Motor neuron (in vitro differentiated cells): Measurements from ENCODE around the gene KIT. TPM values are rescaled to one million over a fixed set of nuclear protein-coding genes. Genes with fewer than 3 reads are reported as not detected.

Experiments used
- ATAC-seq, 8 experiments: fragments of 200-7000 bp; cut with Tn5 transposase; replicated peaks in 6 of 8; 2 replicates each; pipeline ENCODE4 v1.8.0; 2021; ENCODE audit warnings: mild to moderate bottlenecking in 8 of 8, moderate library complexity in 8 of 8
- H3K27ac ChIP-seq, 2 donors: fragments of 250-450 bp; sonication (Bioruptor Pico); 2 replicates each; pipeline ENCODE4 v1.9.0; 2021; ENCODE audit warnings: antibody characterized with exemption in 2 of 2, mild to moderate bottlenecking in 2 of 2, moderate library complexity in 1 of 2
- H3K4me1 ChIP-seq, 2 donors: fragments of 250-450 bp; sonication (Bioruptor Pico); replicated peaks in 1 of 2; 2 replicates each; pipeline ENCODE4 v1.6.1; 2021; ENCODE audit warnings: antibody characterized with exemption in 2 of 2, mild to moderate bottlenecking in 2 of 2, moderate library complexity in 1 of 2
- H3K4me3 ChIP-seq, 5 donors: fragments of 250-450 bp; sonication (Bioruptor Pico); 2 replicates each; pipeline ENCODE4 v1.9.0; 2021; ENCODE audit warnings: antibody characterized with exemption in 5 of 5, mild to moderate bottlenecking in 5 of 5, moderate library complexity in 4 of 5
- WGBS, 10 experiments: fragments of 450-650 bp; shearing (Covaris generic); methylation state at CpG; one replicate each; pipeline ENCODE4 v1.0.0; 2022; 5-methylcytosine and 5-hydroxymethylcytosine counted together
- in situ Hi-C, 9 experiments: fragments of 400-800 bp; cut with MboI; loops; one replicate each; pipeline ENCODE4 v1.15.0; 2021; ENCODE audit warnings: low sequenced_read_pairs in 9 of 9, low pct_unique_long_range_greater_than_20kb in 2 of 9; ENCODE audit not compliant: unreplicated experiment in 9 of 9
- total RNA-seq, 8 experiments: library from RNA; unstranded; fragments of 300-600 nt; gene quantifications; 2 replicates each; pipeline versions ENCODE4 v1.2.3 to v1.2.4, GENCODE V29; 2022

KIT gene
- total RNA-seq, 8 experiments from 2014 or later: 0.15 to 11.5 (median 4.7) TPM

GRCh38 chr4:54783402-54784110 lies 125.8 kb downstream of the KIT start:
- Histone ChIP-seq H3K4me3 (no peak overlapping the region), H3K4me1 (no peaks in the 10 kb centered on the region), H3K27ac (no peak overlapping the region)
- WGBS, 10 experiments: 0 to 100% (median 88%) methylated on average over 1 to 7 of the region's 7 CpGs; no CpG with 5 or more reads in 3 of the 10 experiments
- in situ Hi-C loops: no loop called here
- peak in 3 of 8 experiments; percentile 11 to 21 (median 12) for ATAC-seq

- Histone ChIP-seq H3K27ac (no peak overlapping the region), H3K4me3 (no peak overlapping the region), H3K4me1 (no peaks in the 10 kb centered on the region)
- peak; percentile 40 to 99 (median 73) for ATAC-seq
- WGBS, 10 experiments: 0 to 86% (median 70%) methylated on average over 1 to 14 of the region's 14 CpGs; no CpG with 5 or more reads in 1 of the 10 experiments
- in situ Hi-C loops: no loop called here
Observed at GRCh38 chr4:54784161-54784671, 126.5 kb downstream of the KIT start.
